IMR-90 (cell line): ENCODE data around the gene PPP2R2D. TPM values are rescaled to one million over a fixed set of nuclear protein-coding genes. Genes with fewer than 3 reads are reported as not detected.

Experiments
- ATAC-seq: fragments of 200-7000 bp; cut with Tn5 transposase; 2 replicates; pipeline ENCODE4 v1.9.1; 2020; ENCODE audit warnings: low read depth, mild to moderate bottlenecking, moderate library complexity
- BruUV-seq: library from RNA; stranded (reverse); fragments of 400-500 nt; replicated peaks from 2 replicates; lab custom pipeline; 2021; lab: Mats Ljungman, UMichigan
- CTCF ChIA-PET: fragments of 300-600 bp; formaldehyde crosslinking; extraction: SDS; loops from one replicate; lab custom pipeline; 2021; ENCODE audit warnings: antibody characterized with exemption; lab: Yijun Ruan, JAX
- POLR2A ChIA-PET: fragments of 300-600 bp; sonication (Branson Sonifier 250); formaldehyde crosslinking; loops from one replicate; lab custom pipeline; 2022; ENCODE audit warnings: antibody characterized with exemption; ENCODE audit not compliant: unreplicated experiment; lab: Charles Lee
- DNase-seq: peaks from one replicate; pipeline ENCODE4 v3.0.0; 2013
- H2AFZ ChIP-seq: replicated peaks from 2 replicates; pipeline ENCODE3; 2013; ENCODE audit warnings: low read length, mild to moderate bottlenecking; ENCODE audit not compliant: poor library complexity
- H2AK5ac ChIP-seq: 2 replicates; pipeline ENCODE4 v1.6.1; 2013; ENCODE audit warnings: low read depth, low read length, inconsistent platforms
- H2AK9ac ChIP-seq: replicated peaks from 2 replicates; pipeline ENCODE3; 2013; ENCODE audit warnings: mild to moderate bottlenecking, low read depth, low read length, moderate library complexity; ENCODE audit not compliant: poor library complexity
- H2BK120ac ChIP-seq: 2 replicates; pipeline ENCODE4 v1.6.1; 2013; ENCODE audit warnings: low read depth, low read length, inconsistent platforms
- H2BK15ac ChIP-seq: 3 replicates; pipeline ENCODE4 v1.6.1; 2013; ENCODE audit warnings: low read depth, low read length, inconsistent platforms
- H2BK20ac ChIP-seq: 2 replicates; pipeline ENCODE4 v1.6.1; 2013; ENCODE audit warnings: low read depth, mild to moderate bottlenecking, inconsistent platforms, low read length, moderate library complexity
- H2BK5ac ChIP-seq: 2 replicates; pipeline ENCODE4 v1.6.1; 2013; ENCODE audit warnings: mild to moderate bottlenecking, low read depth, low read length, inconsistent platforms; ENCODE audit not compliant: poor library complexity, severe bottlenecking
- H3K14ac ChIP-seq: replicated peaks from 2 replicates; pipeline ENCODE4 v1.6.1; 2013; ENCODE audit warnings: low read depth, low read length, inconsistent platforms
- H3K18ac ChIP-seq: 2 replicates; pipeline ENCODE4 v1.6.1; 2013; ENCODE audit warnings: low read depth, low read length, control low read depth
- H3K23ac ChIP-seq: 2 replicates; pipeline ENCODE4 v1.6.1; 2013; ENCODE audit warnings: low read depth, low read length, inconsistent platforms
- H3K27ac ChIP-seq: 2 replicates; pipeline ENCODE4 v1.5.1; 2013; ENCODE audit warnings: mild to moderate bottlenecking, control low read depth, low read length; ENCODE audit not compliant: insufficient read depth
- H3K27me3 ChIP-seq: 2 replicates; pipeline ENCODE4 v1.6.1; 2013; ENCODE audit warnings: low read length; ENCODE audit not compliant: control insufficient read depth, insufficient read depth
- H3K36me3 ChIP-seq: 2 replicates; pipeline ENCODE4 v1.6.1; 2013; ENCODE audit warnings: low read length, mixed read lengths; ENCODE audit not compliant: control insufficient read depth, insufficient read depth
- H3K4ac ChIP-seq: 2 replicates; pipeline ENCODE4 v1.6.1; 2013; ENCODE audit warnings: low read depth, low read length, inconsistent platforms
- H3K4me1 ChIP-seq: 2 replicates; pipeline ENCODE4 v1.6.1; 2013; ENCODE audit warnings: low read length, mixed read lengths; ENCODE audit not compliant: control insufficient read depth, insufficient read depth
- H3K4me2 ChIP-seq: 2 replicates; pipeline ENCODE4 v1.6.1; 2013; ENCODE audit warnings: low read depth, mild to moderate bottlenecking, control low read depth, low read length, moderate library complexity
- H3K4me3 ChIP-seq: 2 replicates; pipeline ENCODE4 v1.5.1; 2013; ENCODE audit warnings: low read depth, mild to moderate bottlenecking, control low read depth, low read length, moderate library complexity; ENCODE audit not compliant: insufficient read depth
- H3K56ac ChIP-seq: 2 replicates; pipeline ENCODE4 v1.6.1; 2013; ENCODE audit warnings: low read length, inconsistent platforms; ENCODE audit not compliant: insufficient read depth; ENCODE audit errors: extremely low read depth
- H3K79me1 ChIP-seq, 2 experiments: 2 replicates each; pipeline ENCODE4 v1.6.1; 2013; ENCODE audit warnings: low read length in 2 of 2, inconsistent platforms in 1 of 2, low read depth in 1 of 2
- H3K9ac ChIP-seq: 2 replicates; pipeline ENCODE4 v1.6.1; 2013; ENCODE audit warnings: low read depth, low read length, control low read depth
- H3K9me1 ChIP-seq: 2 replicates; pipeline ENCODE4 v1.6.1; 2013; ENCODE audit warnings: low read length, inconsistent platforms; ENCODE audit not compliant: insufficient read depth
- H3K9me3 ChIP-seq: 2 replicates; pipeline ENCODE4 v1.6.1; 2013; ENCODE audit warnings: low read length; ENCODE audit not compliant: control insufficient read depth, insufficient read depth
- H4K20me1 ChIP-seq: 2 replicates; pipeline ENCODE4 v1.6.1; 2013; ENCODE audit warnings: low read length, inconsistent platforms; ENCODE audit not compliant: insufficient read depth
- H4K5ac ChIP-seq: 2 replicates; pipeline ENCODE4 v1.6.1; 2013; ENCODE audit warnings: mild to moderate bottlenecking, low read depth, low read length, control low read depth
- H4K8ac ChIP-seq, 2 experiments: 2 replicates each; pipeline ENCODE4 v1.6.1; 2013; ENCODE audit warnings: low read depth in 2 of 2, low read length in 2 of 2, control low read depth in 1 of 2, inconsistent platforms in 1 of 2
- H4K91ac ChIP-seq: 2 replicates; pipeline ENCODE4 v1.6.1; 2013; ENCODE audit warnings: low read depth, low read length, inconsistent platforms; ENCODE audit not compliant: insufficient read depth
- CEBPB ChIP-seq: IDR thresholded peaks from 2 replicates; pipeline ENCODE4 v1.6.1; 2012; ENCODE audit warnings: low read depth, low read length, improper control_type of control experiment
- CHD1 ChIP-seq: IDR thresholded peaks from 2 replicates; pipeline ENCODE4 v1.6.1; 2012; ENCODE audit warnings: low read depth, low read length, improper control_type of control experiment
- CTCF ChIP-seq: conservative IDR thresholded peaks from 2 replicates; pipeline ENCODE4 v1.5.1; 2012; ENCODE audit warnings: mild to moderate bottlenecking, low read depth, low read length, improper control_type of control experiment
- MXI1 ChIP-seq: IDR thresholded peaks from 2 replicates; pipeline ENCODE4 v1.6.1; 2012; ENCODE audit warnings: low read depth, mild to moderate bottlenecking, low read length, moderate library complexity, borderline replicate concordance
- POLR2A ChIP-seq: IDR thresholded peaks from 2 replicates; pipeline ENCODE4 v1.6.1; 2012; ENCODE audit warnings: mild to moderate bottlenecking, low read depth, low read length
- RCOR1 ChIP-seq: IDR thresholded peaks from 2 replicates; pipeline ENCODE4 v1.6.1; 2012; ENCODE audit warnings: mild to moderate bottlenecking, low read length, improper control_type of control experiment; ENCODE audit not compliant: insufficient replicate concordance
- WGBS, 2 experiments: methylation state at CpG; one replicate each; pipeline versions ENCODE4 v1.1.5 to v1.1.7; 2013; ENCODE audit warnings: missing lambda C conversion rate in 2 of 2; ENCODE audit not compliant: insufficient read length in 1 of 2; ENCODE audit errors: extremely low coverage in 2 of 2; 5-methylcytosine and 5-hydroxymethylcytosine counted together
- dilution Hi-C: fragments of 300-500 bp; cut with HindIII; formaldehyde crosslinking; loops from one replicate; pipeline ENCODE4 v1.14.3; 2018; ENCODE audit warnings: low sequenced_read_pairs; ENCODE audit not compliant: unreplicated experiment
- in situ Hi-C: fragments of 300-500 bp; cut with MboI; formaldehyde crosslinking; loops from 3 replicates; pipeline ENCODE4 v1.14.3; 2019; ENCODE audit warnings: low sequenced_read_pairs, inconsistent platforms, mixed read lengths
- intact Hi-C: fragments of 100-400 bp; cut with micrococcal nuclease; formaldehyde crosslinking; loops from 2 replicates; pipeline ENCODE4 v1.10.0; 2022
- polyA plus RNA-seq, 3 experiments: library from polyadenylated mRNA; depleted of rRNA; stranded (reverse); fragments of >200 nt; gene quantifications; 2 replicates each; pipeline ENCODE4 v1.2.3, GENCODE V29; 2012; ENCODE audit warnings: low replicate concordance in 1 of 3
- total RNA-seq: library from RNA; depleted of rRNA; stranded (reverse); fragments of >200 nt; gene quantifications from 2 replicates; pipeline ENCODE4 v1.2.3, GENCODE V29; 2012

The PPP2R2D gene
- total and polyA plus RNA-seq, 2 of the 4 experiments (the other 2 are of a cell fraction), result 22.8 to 23.8 TPM

- Histone ChIP-seq H2BK20ac (no peak overlapping the region), H2BK5ac (no peak overlapping the region), H4K20me1 (no peaks in the 10 kb centered on the region), H3K4me2 (no peak overlapping the region), H3K4me3 (no peak overlapping the region), H4K8ac (no peak overlapping the region), H3K9me3 (no peaks in the 10 kb centered on the region), H3K4me1 (no peaks in the 10 kb centered on the region), H3K36me3 (no peaks in the 10 kb centered on the region), H2AFZ (no peak overlapping the region), H3K9ac (no peak overlapping the region), H4K91ac (no peak overlapping the region), H2BK120ac (no peak overlapping the region), H3K27me3 (peaks cover 2% of the 10 kb centered on the region; the same call in 1 of the 2 replicates), H2AK5ac (no peak overlapping the region), H2BK15ac (no peak overlapping the region), H2AK9ac (no peak overlapping the region), H3K18ac (no peak overlapping the region), H3K4ac (no peak overlapping the region), H3K14ac (no peak overlapping the region), H3K23ac (no peak overlapping the region), H3K27ac (no peak overlapping the region), H3K9me1 (no peaks in the 10 kb centered on the region), H3K79me1 (no peaks in the 10 kb centered on the region), H4K5ac (no peak overlapping the region), H3K56ac (no peak overlapping the region)
- dilution Hi-C loops, result no loop called here
- TF ChIP-seq RCOR1 (no peak), CTCF (no peak), CEBPB (no peak), POLR2A (no peak), CHD1 (no peak), MXI1 (no peak)
- ChIA-PET POLR2A (no interaction called here), CTCF (no interaction called here)
- no peak for DNase-seq
- no TSS peak for BruUV-seq
- in situ Hi-C loops, result no loop called here
- WGBS, 2 experiments, result no CpG with 5 or more reads among the region's 10 CpGs
- intact Hi-C loops, result no loop called here
- no peak for ATAC-seq
Observed at GRCh38 chr10:131868436-131868835, 32.4 kb upstream of the PPP2R2D start.
